OCI-LY1 (cell line): ENCODE results near the gene CCNE1.

Experiments
- H2AFZ ChIP-seq: fragments of 200-600 bp; sonication (generic), shearing (Covaris generic); 2 replicates; pipeline ENCODE4 v1.6.0; 2014; ENCODE audit warnings: antibody characterized with exemption, mild to moderate bottlenecking, low read length
- H3F3A ChIP-seq: fragments of 200-600 bp; sonication (generic), shearing (Covaris generic); 2 replicates; pipeline ENCODE4 v1.6.0; 2014; ENCODE audit warnings: mild to moderate bottlenecking, antibody characterized with exemption, low read length, moderate library complexity; ENCODE audit not compliant: insufficient read depth
- H3K27ac ChIP-seq: fragments of 200-600 bp; sonication (generic); 2 replicates; pipeline ENCODE4 v1.5.1; 2014; ENCODE audit warnings: low read length, mixed run types, mild to moderate bottlenecking, low read depth; ENCODE audit not compliant: poor library complexity, severe bottlenecking
- H3K27me3 ChIP-seq: fragments of 200-600 bp; sonication (generic); 2 replicates; pipeline ENCODE4 v1.6.0; 2014; ENCODE audit warnings: antibody characterized with exemption, mild to moderate bottlenecking, low read length, moderate library complexity; ENCODE audit not compliant: insufficient read depth
- H3K36me3 ChIP-seq: fragments of 200-600 bp; sonication (generic); 2 replicates; pipeline ENCODE4 v1.6.1; 2014; ENCODE audit warnings: mild to moderate bottlenecking, antibody characterized with exemption, low read length, moderate library complexity, mixed read lengths; ENCODE audit not compliant: insufficient read depth
- H3K4me1 ChIP-seq: fragments of 200-600 bp; sonication (generic); 2 replicates; pipeline ENCODE4 v1.5.1; 2014; ENCODE audit warnings: mild to moderate bottlenecking, low read length, moderate library complexity; ENCODE audit not compliant: insufficient read depth, severe bottlenecking
- H3K4me2 ChIP-seq: fragments of 200-600 bp; sonication (generic), shearing (Covaris generic); 2 replicates; pipeline ENCODE4 v1.6.1; 2014; ENCODE audit warnings: low read length
- H3K4me3 ChIP-seq: fragments of 200-600 bp; sonication (generic); 2 replicates; pipeline ENCODE4 v1.5.1; 2014; ENCODE audit warnings: low read length, low read depth, mild to moderate bottlenecking, mixed read lengths; ENCODE audit not compliant: poor library complexity, severe bottlenecking
- H3K79me2 ChIP-seq: fragments of 200-600 bp; shearing (Covaris generic); 2 replicates; pipeline ENCODE4 v1.6.1; 2016; ENCODE audit warnings: mixed run types, low read length, mixed read lengths; ENCODE audit not compliant: insufficient read depth
- H3K9ac ChIP-seq: fragments of 200-600 bp; sonication (generic), shearing (Covaris generic); 2 replicates; pipeline ENCODE4 v1.6.1; 2014; ENCODE audit warnings: mild to moderate bottlenecking, low read length, mixed read lengths
- H3K9me2 ChIP-seq: fragments of 200-600 bp; sonication (generic), shearing (Covaris generic); 2 replicates; pipeline ENCODE4 v1.6.1; 2014; ENCODE audit warnings: low read depth, mild to moderate bottlenecking, low read length, mixed read lengths
- H3K9me3 ChIP-seq: fragments of 200-600 bp; shearing (Covaris generic); 2 replicates; pipeline ENCODE4 v1.6.1; 2014; ENCODE audit warnings: low read length, mixed read lengths
- H4K20me1 ChIP-seq: fragments of 200-600 bp; sonication (generic), shearing (Covaris generic); 2 replicates; pipeline ENCODE4 v1.6.0; 2016; ENCODE audit warnings: mild to moderate bottlenecking, low read length; ENCODE audit not compliant: insufficient read depth
- CTCF ChIP-seq: fragments of 200-600 bp; sonication (generic), shearing (Covaris generic); IDR thresholded peaks from 2 replicates; pipeline ENCODE4 v1.5.1; 2017; ENCODE audit warnings: mild to moderate bottlenecking, antibody characterized with exemption, low read length, moderate library complexity, mixed read lengths
- EZH2 ChIP-seq: fragments of 200-600 bp; sonication (generic), shearing (Covaris generic); IDR thresholded peaks from 2 replicates; pipeline ENCODE4 v1.8.0; 2017; ENCODE audit warnings: borderline replicate concordance, mixed run types, mild to moderate bottlenecking, antibody characterized with exemption, low read length, moderate library complexity, mixed read lengths

CCNE1 gene

GRCh38 chr19:29766100-29766499, 45.7 kb upstream of the CCNE1 start:
- no peak for TF ChIP-seq EZH2
- TF ChIP-seq CTCF = no peak
- no peaks in the 10 kb centered on the region for H3F3A ChIP-seq

GRCh38 chr19:29767039-29767735, 44.6 kb upstream of the CCNE1 start:
- no peak overlapping the region for H3K9ac ChIP-seq

More at GRCh38 chr19:29766100-29766499, 45.7 kb upstream of the CCNE1 start:
- no peak overlapping the region for H3K9ac ChIP-seq
- H3K4me3 ChIP-seq = no peak overlapping the region
- no peaks in the 10 kb centered on the region for H3K79me2 ChIP-seq
- H2AFZ ChIP-seq = no peak overlapping the region
- H3K4me2 ChIP-seq = no peak overlapping the region
- H4K20me1 ChIP-seq = no peaks in the 10 kb centered on the region
- H3K36me3 ChIP-seq = no peaks in the 10 kb centered on the region
- no peaks in the 10 kb centered on the region for H3K9me3 ChIP-seq
- H3K4me1 ChIP-seq = no peaks in the 10 kb centered on the region
- H3K27me3 ChIP-seq = no peaks in the 10 kb centered on the region
- no peaks in the 10 kb centered on the region for H3K9me2 ChIP-seq
- no peak overlapping the region for H3K27ac ChIP-seq

GRCh38 chr19:29768166-29768565, 43.6 kb upstream of the CCNE1 start:
- no peaks in the 10 kb centered on the region for H3K9me2 ChIP-seq
- TF ChIP-seq CTCF (no peak), EZH2 (no peak)

More at GRCh38 chr19:29767039-29767735, 44.6 kb upstream of the CCNE1 start:
- no peaks in the 10 kb centered on the region for H3K27me3 ChIP-seq
- H3F3A ChIP-seq = no peaks in the 10 kb centered on the region
- H3K27ac ChIP-seq = no peak overlapping the region
- no peaks in the 10 kb centered on the region for H4K20me1 ChIP-seq
- no peaks in the 10 kb centered on the region for H3K9me2 ChIP-seq
- no peak overlapping the region for H3K4me3 ChIP-seq
- no peaks in the 10 kb centered on the region for H3K4me1 ChIP-seq
- no peaks in the 10 kb centered on the region for H3K9me3 ChIP-seq
- no peak overlapping the region for H3K4me2 ChIP-seq
- no peaks in the 10 kb centered on the region for H3K36me3 ChIP-seq
- no peaks in the 10 kb centered on the region for H3K79me2 ChIP-seq
- H2AFZ ChIP-seq = no peak overlapping the region
- TF ChIP-seq CTCF (no peak), EZH2 (no peak)

More at GRCh38 chr19:29768166-29768565, 43.6 kb upstream of the CCNE1 start:
- Histone ChIP-seq H2AFZ (no peak overlapping the region), H4K20me1 (no peaks in the 10 kb centered on the region), H3K4me1 (no peaks in the 10 kb centered on the region), H3K79me2 (no peaks in the 10 kb centered on the region), H3K4me3 (no peak overlapping the region), H3K27ac (no peak overlapping the region), H3K9me3 (no peaks in the 10 kb centered on the region), H3K36me3 (no peaks in the 10 kb centered on the region), H3F3A (no peaks in the 10 kb centered on the region), H3K9ac (no peak overlapping the region), H3K4me2 (no peak overlapping the region), H3K27me3 (no peaks in the 10 kb centered on the region)
